ENCODE results near the gene GRIK1. TPM values are rescaled to one million over a fixed set of nuclear protein-coding genes. Genes with fewer than 3 reads are reported as not detected.

The GRIK1 gene
- total RNA-seq, 5 donors from 2014 or later (not counting 1 experiment from before 2014, with no cell fraction given), result not detected

DNA sequence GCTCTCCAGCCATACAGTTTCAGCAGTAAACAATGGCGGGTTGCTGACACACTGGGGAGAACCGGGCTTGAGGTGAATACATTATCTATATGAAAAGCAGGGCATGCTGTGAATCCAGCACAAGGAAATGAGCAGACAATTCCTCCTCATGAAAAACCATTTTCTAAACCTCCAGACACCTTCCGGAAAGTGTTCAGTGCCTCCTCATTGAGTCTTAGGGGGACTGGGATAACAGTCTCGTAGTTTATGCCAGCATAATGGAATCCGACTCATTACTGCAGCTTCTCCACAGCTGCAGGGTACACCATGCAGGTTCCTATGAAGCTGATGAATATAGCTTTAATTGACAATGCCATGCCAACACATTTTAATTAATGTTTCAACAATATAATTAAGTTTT, 356.9 kb downstream of the GRIK1 start:
- CTCF ChIA-PET, result no interaction called here
- Mint-ChIP-seq H3K36me3 (no peaks in the 10 kb centered on the region), H3K27me3 (no peaks in the 10 kb centered on the region), H3K4me1 (no peaks in the 10 kb centered on the region), H3K9me3 (no peaks in the 10 kb centered on the region), H3K27ac (no peak overlapping the region), H3K4me3 (no peak overlapping the region)
- H3K9me3 ChIP-seq, result no peaks in the 10 kb centered on the region
- H3K36me3 ChIP-seq (ENCODE audit: control insufficient read depth in 2 of 2, extremely low read depth in 1 of 2, insufficient read depth in 1 of 2, low read length in 1 of 2), result no peaks in the 10 kb centered on the region
- no peak overlapping the region for H3K4me3 ChIP-seq (ENCODE audit: control insufficient read depth in 1 of 2, extremely low read depth in 1 of 2, low read length in 1 of 2)
- ATAC-seq (replicated peaks in 1 of 4), result no peak
- no peak overlapping the region for H3K27ac ChIP-seq (ENCODE audit: low read length)
- H3K4me1 ChIP-seq (ENCODE audit: control insufficient read depth in 1 of 2, extremely low read depth in 1 of 2, insufficient read depth in 2 of 2, low read length in 2 of 2), result no peaks in the 10 kb centered on the region
- DNase-seq, result no peak
- H3K27me3 ChIP-seq (replicated peaks in 1 of 2; ENCODE audit: control insufficient read depth in 2 of 2, extremely low read depth in 1 of 2, insufficient read depth in 2 of 2, low read length in 1 of 2), result no peaks in the 10 kb centered on the region
- POLR2A ChIA-PET, result interaction anchor here in 1 of 2 donors (0.6 kb wide), 1 partner anchor 11 kb away, joined by 4 read pairs; no protein-coding TSS in a partner anchor
- WGBS (ENCODE audit: insufficient coverage), result no CpG with 5 or more reads among the region's 5 CpGs

DNA sequence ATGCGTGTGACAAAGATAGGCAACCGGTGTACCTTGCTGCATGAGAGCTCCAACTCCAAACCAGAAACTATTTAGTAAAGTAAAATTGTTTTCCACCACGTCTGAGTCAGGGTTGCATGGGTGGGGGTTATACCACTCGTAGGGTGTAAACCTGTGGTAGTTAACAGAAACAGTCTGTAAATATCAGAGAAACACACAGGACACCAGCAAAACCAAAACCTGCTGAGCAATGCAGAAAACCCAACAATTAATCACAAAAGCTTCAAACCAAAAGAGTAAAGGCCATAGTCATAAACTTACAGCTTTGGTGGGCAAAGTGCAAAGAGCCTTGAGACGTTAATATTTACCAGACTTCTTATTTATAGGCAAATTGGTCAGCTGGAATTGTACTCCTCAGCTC, 358.4 kb downstream of the GRIK1 start:
- H3K27ac Mint-ChIP-seq, result no peak overlapping the region
- Histone ChIP-seq H3K27me3 (replicated peaks in 1 of 2; ENCODE audit: control insufficient read depth in 2 of 2, extremely low read depth in 1 of 2, insufficient read depth in 2 of 2, low read length in 1 of 2) (no peaks in the 10 kb centered on the region), H3K4me1 (ENCODE audit: control insufficient read depth in 1 of 2, extremely low read depth in 1 of 2, insufficient read depth in 2 of 2, low read length in 2 of 2) (no peaks in the 10 kb centered on the region), H3K4me3 (ENCODE audit: control insufficient read depth in 1 of 2, extremely low read depth in 1 of 2, low read length in 1 of 2) (no peak overlapping the region), H3K36me3 (ENCODE audit: control insufficient read depth in 2 of 2, extremely low read depth in 1 of 2, insufficient read depth in 1 of 2, low read length in 1 of 2) (no peaks in the 10 kb centered on the region), H3K27ac (ENCODE audit: low read length) (no peak overlapping the region), H3K9me3 (no peaks in the 10 kb centered on the region)
- CTCF ChIA-PET, result no interaction called here
- no peaks in the 10 kb centered on the region for H3K4me1 Mint-ChIP-seq
- no CpG with 5 or more reads among the region's 5 CpGs for WGBS (ENCODE audit: insufficient coverage)
- no peak overlapping the region for H3K4me3 Mint-ChIP-seq
- POLR2A ChIA-PET, result no interaction called here
- H3K27me3 Mint-ChIP-seq, result no peaks in the 10 kb centered on the region
- ATAC-seq (replicated peaks in 1 of 4) (no peak), DNase-seq (no peak)
- no peaks in the 10 kb centered on the region for H3K36me3 Mint-ChIP-seq
- H3K9me3 Mint-ChIP-seq, result no peaks in the 10 kb centered on the region

DNA sequence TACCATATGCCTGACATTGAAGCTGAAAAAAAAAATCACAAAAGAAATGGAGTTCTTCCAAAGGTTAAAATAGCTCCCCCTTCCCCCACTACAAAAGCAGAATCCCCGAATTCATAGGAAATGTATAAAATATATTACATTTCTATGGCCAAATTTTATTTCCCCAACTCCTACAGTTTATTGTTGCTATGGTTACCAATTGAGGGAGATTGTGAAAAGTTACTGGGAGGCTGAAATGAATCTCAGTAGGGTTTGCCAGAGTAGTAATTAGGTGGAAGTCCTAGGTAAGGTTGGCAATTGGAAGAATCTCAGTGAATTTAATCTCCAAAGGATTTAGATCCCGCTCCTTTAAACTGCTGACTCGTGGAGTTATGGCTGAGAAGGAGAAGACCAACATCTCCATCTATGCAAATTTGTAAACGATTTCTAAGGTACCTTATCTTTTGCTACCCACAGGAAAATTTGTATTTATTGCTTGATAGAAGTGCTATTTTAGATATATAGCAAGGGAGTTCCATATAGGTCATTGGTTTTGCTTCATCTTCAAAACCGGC, 359.0 kb downstream of the GRIK1 start:
- POLR2A ChIA-PET, result no interaction called here
- H3K36me3 Mint-ChIP-seq, result peaks cover 2% of the 10 kb centered on the region
- Histone ChIP-seq H3K27me3 (replicated peaks in 1 of 2; ENCODE audit: control insufficient read depth in 2 of 2, extremely low read depth in 1 of 2, insufficient read depth in 2 of 2, low read length in 1 of 2) (no peaks in the 10 kb centered on the region), H3K36me3 (ENCODE audit: control insufficient read depth in 2 of 2, extremely low read depth in 1 of 2, insufficient read depth in 1 of 2, low read length in 1 of 2) (no peaks in the 10 kb centered on the region), H3K4me3 (ENCODE audit: control insufficient read depth in 1 of 2, extremely low read depth in 1 of 2, low read length in 1 of 2) (no peak overlapping the region), H3K4me1 (ENCODE audit: control insufficient read depth in 1 of 2, extremely low read depth in 1 of 2, insufficient read depth in 2 of 2, low read length in 2 of 2) (no peaks in the 10 kb centered on the region), H3K9me3 (no peaks in the 10 kb centered on the region), H3K27ac (ENCODE audit: low read length) (no peak overlapping the region)
- H3K9me3 Mint-ChIP-seq, result no peaks in the 10 kb centered on the region
- no CpG with 5 or more reads among the region's 5 CpGs for WGBS (ENCODE audit: insufficient coverage)
- H3K27ac Mint-ChIP-seq, result no peak overlapping the region
- no peak for DNase-seq
- H3K27me3 Mint-ChIP-seq, result no peaks in the 10 kb centered on the region
- H3K4me3 Mint-ChIP-seq, result no peak overlapping the region
- CTCF ChIA-PET, result interaction anchor here in 1 of 2 donors (0.5 kb wide), 1 partner anchor 131 kb away, joined by 6 read pairs; no protein-coding TSS in a partner anchor
- H3K4me1 Mint-ChIP-seq, result no peaks in the 10 kb centered on the region
- ATAC-seq (replicated peaks in 1 of 4), result no peak

DNA sequence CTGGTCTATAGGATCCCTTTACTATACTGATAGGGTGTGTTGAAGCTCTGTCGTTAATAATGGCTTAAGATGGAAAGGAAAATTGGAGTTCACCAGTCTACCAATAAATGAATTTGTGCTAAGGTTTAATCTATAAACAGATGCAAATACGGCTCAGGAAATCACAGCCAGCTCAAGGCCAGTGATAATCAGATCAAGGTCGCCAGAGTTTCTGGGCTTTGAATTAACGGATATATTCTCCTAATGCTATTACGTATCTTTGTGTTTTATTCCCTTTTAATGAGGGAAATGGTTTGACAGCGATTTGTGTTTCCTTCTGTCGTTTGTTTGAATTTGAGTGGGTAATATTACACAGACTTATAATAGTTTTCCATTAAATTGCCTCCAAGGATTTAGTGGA, 361.5 kb downstream of the GRIK1 start:
- Histone ChIP-seq H3K27me3 (replicated peaks in 1 of 2; ENCODE audit: control insufficient read depth in 2 of 2, extremely low read depth in 1 of 2, insufficient read depth in 2 of 2, low read length in 1 of 2) (no peaks in the 10 kb centered on the region), H3K36me3 (ENCODE audit: control insufficient read depth in 2 of 2, extremely low read depth in 1 of 2, insufficient read depth in 1 of 2, low read length in 1 of 2) (no peaks in the 10 kb centered on the region), H3K27ac (ENCODE audit: low read length) (no peak overlapping the region), H3K4me3 (ENCODE audit: control insufficient read depth in 1 of 2, extremely low read depth in 1 of 2, low read length in 1 of 2) (no peak overlapping the region), H3K4me1 (ENCODE audit: control insufficient read depth in 1 of 2, extremely low read depth in 1 of 2, insufficient read depth in 2 of 2, low read length in 2 of 2) (no peaks in the 10 kb centered on the region), H3K9me3 (no peaks in the 10 kb centered on the region)
- ChIA-PET POLR2A (no interaction called here), CTCF (no interaction called here)
- no peak for ATAC-seq (replicated peaks in 1 of 4)
- peaks cover 2% of the 10 kb centered on the region for H3K36me3 Mint-ChIP-seq
- no peak overlapping the region for H3K4me3 Mint-ChIP-seq
- no peaks in the 10 kb centered on the region for H3K27me3 Mint-ChIP-seq
- H3K27ac Mint-ChIP-seq, result no peak overlapping the region
- 60% methylated on average over 1 of the region's 7 CpGs for WGBS (ENCODE audit: insufficient coverage)
- H3K4me1 Mint-ChIP-seq, result no peaks in the 10 kb centered on the region
- DNase-seq, result no peak
- no peaks in the 10 kb centered on the region for H3K9me3 Mint-ChIP-seq

DNA sequence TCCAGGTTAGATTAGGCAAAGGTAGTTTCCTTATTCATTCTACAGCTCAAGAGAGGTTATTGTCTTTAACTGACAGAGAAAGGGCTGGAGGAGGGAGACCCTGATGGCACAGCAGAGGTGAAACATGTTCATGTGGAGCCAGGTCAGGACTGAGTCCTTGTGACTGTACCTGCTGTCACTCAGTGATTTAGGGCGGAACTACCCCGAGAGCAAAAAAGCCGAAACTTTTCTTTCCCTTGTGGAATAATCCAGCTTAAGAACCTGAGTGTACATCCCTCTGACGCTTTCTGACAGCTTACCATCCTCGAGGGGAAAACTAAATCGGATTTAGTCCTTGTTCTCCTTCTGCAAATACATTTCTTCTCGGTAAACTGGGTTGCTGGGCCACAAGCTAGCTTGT, 367.8 kb downstream of the GRIK1 start:
- ATAC-seq (replicated peaks in 1 of 4) (no peak), DNase-seq (no peak)
- Mint-ChIP-seq H3K27ac (no peak overlapping the region), H3K36me3 (peaks cover 2% of the 10 kb centered on the region), H3K9me3 (no peaks in the 10 kb centered on the region), H3K4me1 (no peaks in the 10 kb centered on the region), H3K27me3 (no peaks in the 10 kb centered on the region), H3K4me3 (no peak overlapping the region)
- ChIA-PET CTCF (no interaction called here), POLR2A (no interaction called here)
- Histone ChIP-seq H3K4me3 (ENCODE audit: control insufficient read depth in 1 of 2, extremely low read depth in 1 of 2, low read length in 1 of 2) (no peak overlapping the region), H3K27me3 (replicated peaks in 1 of 2; ENCODE audit: control insufficient read depth in 2 of 2, extremely low read depth in 1 of 2, insufficient read depth in 2 of 2, low read length in 1 of 2) (no peaks in the 10 kb centered on the region), H3K27ac (ENCODE audit: low read length) (no peak overlapping the region), H3K4me1 (ENCODE audit: control insufficient read depth in 1 of 2, extremely low read depth in 1 of 2, insufficient read depth in 2 of 2, low read length in 2 of 2) (no peaks in the 10 kb centered on the region), H3K36me3 (ENCODE audit: control insufficient read depth in 2 of 2, extremely low read depth in 1 of 2, insufficient read depth in 1 of 2, low read length in 1 of 2) (no peaks in the 10 kb centered on the region), H3K9me3 (no peaks in the 10 kb centered on the region)
- WGBS (ENCODE audit: insufficient coverage), result 70% methylated on average over 7 of the region's 7 CpGs

DNA sequence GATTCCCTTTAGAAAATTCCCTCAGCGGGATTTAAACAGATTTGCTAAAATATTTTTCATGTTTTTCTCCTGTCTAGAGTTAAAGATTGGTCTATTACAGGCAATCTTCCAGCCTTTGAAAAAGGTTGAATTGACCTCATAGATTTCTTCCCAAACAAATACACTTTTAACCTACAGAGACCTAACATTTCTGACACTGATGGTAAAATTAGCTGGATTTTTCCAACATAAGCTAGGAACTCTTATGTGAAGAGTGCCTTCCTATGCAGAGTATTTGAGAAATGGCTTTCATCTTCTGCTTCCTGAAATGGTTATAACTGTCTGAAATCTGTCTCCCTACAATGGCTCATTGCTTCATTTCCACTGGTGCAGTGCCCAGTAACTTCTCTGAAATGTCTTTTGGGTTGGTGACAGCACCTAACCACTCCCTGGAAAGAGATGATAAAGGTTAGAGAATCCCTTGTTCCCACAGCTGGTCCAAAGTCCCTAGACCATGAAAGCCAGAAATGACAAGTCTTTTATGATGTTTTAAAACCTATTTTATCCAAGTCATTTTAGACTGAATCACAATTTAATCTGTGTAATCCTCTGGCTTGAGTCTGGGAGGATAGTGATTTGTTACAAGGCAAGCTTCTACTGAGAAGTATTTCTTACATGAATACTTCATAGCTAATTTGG, 371.6 kb downstream of the GRIK1 start:
- Mint-ChIP-seq H3K36me3 (peaks cover 8% of the 10 kb centered on the region), H3K4me3 (no peak overlapping the region), H3K27me3 (no peaks in the 10 kb centered on the region), H3K9me3 (no peaks in the 10 kb centered on the region), H3K4me1 (no peaks in the 10 kb centered on the region), H3K27ac (no peak overlapping the region)
- no CpG with 5 or more reads among the region's 1 CpG for WGBS (ENCODE audit: insufficient coverage)
- Histone ChIP-seq H3K4me1 (ENCODE audit: control insufficient read depth in 1 of 2, extremely low read depth in 1 of 2, insufficient read depth in 2 of 2, low read length in 2 of 2) (no peaks in the 10 kb centered on the region), H3K27me3 (replicated peaks in 1 of 2; ENCODE audit: control insufficient read depth in 2 of 2, extremely low read depth in 1 of 2, insufficient read depth in 2 of 2, low read length in 1 of 2) (no peaks in the 10 kb centered on the region), H3K27ac (ENCODE audit: low read length) (no peak overlapping the region), H3K9me3 (no peaks in the 10 kb centered on the region), H3K36me3 (ENCODE audit: control insufficient read depth in 2 of 2, extremely low read depth in 1 of 2, insufficient read depth in 1 of 2, low read length in 1 of 2) (no peaks in the 10 kb centered on the region), H3K4me3 (ENCODE audit: control insufficient read depth in 1 of 2, extremely low read depth in 1 of 2, low read length in 1 of 2) (no peak overlapping the region)
- ChIA-PET CTCF (no interaction called here), POLR2A (no interaction called here)
- ATAC-seq (replicated peaks in 1 of 4) (no peak), DNase-seq (no peak)

Data from T-cell (primary cell).